ENCODE results near the gene NUMBL. TPM values are rescaled to one million over a fixed set of nuclear protein-coding genes. Genes with fewer than 3 reads are reported as not detected.

The NUMBL gene
- polyA plus RNA-seq, 2 of the 4 experiments (the other 2 are of a cell fraction), result 21.1 to 28.7 TPM

DNA sequence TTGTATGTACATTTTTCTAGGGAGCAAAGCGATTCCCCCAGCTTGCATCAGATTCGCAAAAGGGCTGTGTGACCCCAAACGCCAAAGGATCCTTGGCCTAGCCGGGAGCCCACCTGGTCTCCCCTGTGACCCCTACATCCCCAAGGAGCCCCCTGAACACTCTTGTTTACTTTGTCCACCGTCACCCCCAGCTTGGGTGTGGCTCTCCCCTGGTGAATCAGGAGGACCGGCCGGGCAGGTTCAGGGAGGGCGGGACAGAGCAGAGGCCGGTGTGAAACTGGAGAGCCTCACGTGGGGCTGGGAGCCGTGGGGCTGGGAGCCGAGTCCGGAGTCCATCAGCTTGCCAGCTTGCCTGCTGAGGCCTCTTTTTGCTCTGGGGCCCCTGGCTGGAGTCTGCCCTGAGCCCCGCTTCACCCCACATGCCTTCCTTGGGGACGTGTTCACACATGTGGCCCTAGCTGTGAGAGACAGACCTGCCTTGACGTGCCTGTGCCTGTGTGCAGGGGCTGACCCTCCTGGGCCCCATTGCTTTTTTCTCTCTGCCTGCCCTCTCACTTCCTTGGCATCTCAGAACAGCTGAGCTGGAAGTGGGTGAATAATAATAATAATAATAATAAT is 28.4 kb upstream of the NUMBL start (continued):
- TF ChIP-seq, protein P1, sequence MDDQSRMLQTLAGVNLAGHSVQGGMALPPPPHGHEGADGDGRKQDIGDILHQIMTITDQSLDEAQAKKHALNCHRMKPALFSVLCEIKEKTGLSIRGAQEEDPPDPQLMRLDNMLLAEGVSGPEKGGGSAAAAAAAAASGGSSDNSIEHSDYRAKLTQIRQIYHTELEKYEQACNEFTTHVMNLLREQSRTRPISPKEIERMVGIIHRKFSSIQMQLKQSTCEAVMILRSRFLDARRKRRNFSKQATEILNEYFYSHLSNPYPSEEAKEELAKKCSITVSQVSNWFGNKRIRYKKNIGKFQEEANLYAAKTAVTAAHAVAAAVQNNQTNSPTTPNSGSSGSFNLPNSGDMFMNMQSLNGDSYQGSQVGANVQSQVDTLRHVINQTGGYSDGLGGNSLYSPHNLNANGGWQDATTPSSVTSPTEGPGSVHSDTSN (IDR thresholded peaks at IDR 0.05), result 0 out of 2 replicates have a peak, but pooled peaks have one; percentile 42
- no peak for TF ChIP-seq PHF8 (IDR thresholded peaks at IDR 0.05; ENCODE audit: borderline replicate concordance, low read depth)
- TF ChIP-seq ZFP36 (IDR thresholded peaks at IDR 0.05; ENCODE audit: borderline replicate concordance, partially characterized antibody), result no peak
- TF ChIP-seq SMC3 (IDR thresholded peaks at IDR 0.05), result 0 out of 3 replicates have a peak, but pooled peaks have one; percentile 8
- TF ChIP-seq JUN (IDR thresholded peaks at IDR 0.05), result no peak; a peak in 1 of 5 replicates

DNA sequence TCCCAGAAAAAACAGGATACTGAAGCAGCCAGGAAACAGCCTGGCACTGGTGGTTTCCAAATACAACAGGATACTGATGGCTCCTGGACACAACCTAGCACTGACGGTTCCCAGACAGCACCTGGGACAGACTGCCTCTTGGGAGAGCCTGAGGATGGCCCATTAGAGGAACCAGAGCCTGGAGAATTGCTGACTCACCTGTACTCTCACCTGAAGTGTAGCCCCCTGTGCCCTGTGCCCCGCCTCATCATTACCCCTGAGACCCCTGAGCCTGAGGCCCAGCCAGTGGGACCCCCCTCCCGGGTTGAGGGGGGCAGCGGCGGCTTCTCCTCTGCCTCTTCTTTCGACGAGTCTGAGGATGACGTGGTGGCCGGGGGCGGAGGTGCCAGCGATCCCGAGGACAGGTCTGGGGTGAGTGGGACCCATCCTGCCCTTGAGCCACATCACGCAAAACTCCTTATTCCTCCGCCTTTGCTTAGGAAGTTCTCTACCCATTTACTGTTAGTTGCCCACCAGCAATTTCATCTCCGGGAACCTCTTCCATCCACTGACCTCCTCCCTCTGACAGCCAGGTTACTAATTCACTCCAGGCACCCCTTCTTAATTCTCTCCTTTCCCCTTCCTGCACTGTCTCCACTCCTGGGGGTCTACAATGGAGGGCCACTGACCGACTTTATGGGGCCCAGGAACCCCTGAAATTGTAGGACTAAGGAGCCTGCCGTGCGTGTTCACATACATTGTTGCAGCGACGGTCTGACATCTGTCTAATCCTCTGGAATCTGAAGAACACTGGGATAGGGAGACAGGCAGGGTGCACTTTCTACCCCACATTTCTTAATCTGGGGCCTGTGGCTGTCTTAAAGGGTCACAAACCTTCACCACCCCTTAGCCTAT is 27.7 kb upstream of the NUMBL start:
- H3K9me3 ChIP-seq, result no peaks in the 10 kb centered on the region
- DNase-seq (ENCODE audit: low read depth in 1 of 2, low spot score in 1 of 2) (peak; percentile 40 to 51), FAIRE-seq (no peak), ATAC-seq (0 out of 6 replicates have a peak, but pooled peaks of 1 of the 2 experiments have one; percentile 0)
- H3K4me3 ChIP-seq, result peak overlapping the region; percentile 64
- H3K4me1 ChIP-seq, result peaks cover 42% of the 10 kb centered on the region
- no peak for TF ChIP-seq BHLHE40 (IDR thresholded peaks at IDR 0.05; ENCODE audit: low read depth, low read length)
- no peak for TF ChIP-seq RCOR1 (IDR thresholded peaks at IDR 0.05; ENCODE audit: low read depth, low read length)
- TF ChIP-seq TP53 (CRISPR knock-in tag; IDR thresholded peaks at IDR 0.05), result no peak
- TF ChIP-seq MAZ (IDR thresholded peaks at IDR 0.05; ENCODE audit: borderline replicate concordance, low read depth, low read length), result no peak
- TF ChIP-seq E2F6 (IDR thresholded peaks at IDR 0.05; ENCODE audit: borderline replicate concordance, low read depth), result no peak
- no peak for TF ChIP-seq ESRRA (IDR thresholded peaks at IDR 0.05; ENCODE audit: borderline replicate concordance, low read length)
- TF ChIP-seq, protein P2, sequence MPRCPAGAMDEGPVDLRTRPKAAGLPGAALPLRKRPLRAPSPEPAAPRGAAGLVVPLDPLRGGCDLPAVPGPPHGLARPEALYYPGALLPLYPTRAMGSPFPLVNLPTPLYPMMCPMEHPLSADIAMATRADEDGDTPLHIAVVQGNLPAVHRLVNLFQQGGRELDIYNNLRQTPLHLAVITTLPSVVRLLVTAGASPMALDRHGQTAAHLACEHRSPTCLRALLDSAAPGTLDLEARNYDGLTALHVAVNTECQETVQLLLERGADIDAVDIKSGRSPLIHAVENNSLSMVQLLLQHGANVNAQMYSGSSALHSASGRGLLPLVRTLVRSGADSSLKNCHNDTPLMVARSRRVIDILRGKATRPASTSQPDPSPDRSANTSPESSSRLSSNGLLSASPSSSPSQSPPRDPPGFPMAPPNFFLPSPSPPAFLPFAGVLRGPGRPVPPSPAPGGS (IDR thresholded peaks at IDR 0.05), result no peak
- no peak for TF ChIP-seq EP300 (IDR thresholded peaks at IDR 0.05)
- TF ChIP-seq ZSCAN20 (CRISPR knock-in tag; IDR thresholded peaks at IDR 0.05), result no peak
- TF ChIP-seq CBX8 (IDR thresholded peaks at IDR 0.05), result no peak
- TF ChIP-seq CEBPB (IDR thresholded peaks at IDR 0.05), result no peak
- no peak for TF ChIP-seq HEYL (CRISPR knock-in tag; IDR thresholded peaks at IDR 0.05)
- peak; percentile 59; the same call in 1 of the 2 replicates for TF ChIP-seq NFE2L2 (conservative IDR thresholded peaks at IDR 0.05; ENCODE audit: low read length)
- no peak for TF ChIP-seq KDM5A (IDR thresholded peaks at IDR 0.05)
- no peak; the same call in none of the 2 replicates for TF ChIP-seq USF2 (IDR thresholded peaks at IDR 0.05)
- TF ChIP-seq ZC3H11A (IDR thresholded peaks at IDR 0.05), result no peak
- TF ChIP-seq FOSL2 (IDR thresholded peaks at IDR 0.05), result no peak
- TF ChIP-seq FOSL2 (CRISPR knock-in tag; IDR thresholded peaks at IDR 0.05), result 0 out of 2 replicates have a peak, but pooled peaks have one; percentile 23
- peak; percentile 98 for TF ChIP-seq MAFK (IDR thresholded peaks at IDR 0.05; ENCODE audit: partially characterized antibody)
- no peak for TF ChIP-seq GATA3 (IDR thresholded peaks at IDR 0.05; ENCODE audit: borderline replicate concordance)
- TF ChIP-seq, protein P3, sequence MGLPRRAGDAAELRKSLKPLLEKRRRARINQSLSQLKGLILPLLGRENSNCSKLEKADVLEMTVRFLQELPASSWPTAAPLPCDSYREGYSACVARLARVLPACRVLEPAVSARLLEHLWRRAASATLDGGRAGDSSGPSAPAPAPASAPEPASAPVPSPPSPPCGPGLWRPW (IDR thresholded peaks at IDR 0.05), result no peak
- no peak for TF ChIP-seq CTCF (IDR thresholded peaks at IDR 0.05)
- TF ChIP-seq HOXB5 (CRISPR knock-in tag; IDR thresholded peaks at IDR 0.05), result no peak
- peak; percentile 28 for TF ChIP-seq ZFP36 (IDR thresholded peaks at IDR 0.05; ENCODE audit: borderline replicate concordance, partially characterized antibody)
- TF ChIP-seq, protein P4, sequence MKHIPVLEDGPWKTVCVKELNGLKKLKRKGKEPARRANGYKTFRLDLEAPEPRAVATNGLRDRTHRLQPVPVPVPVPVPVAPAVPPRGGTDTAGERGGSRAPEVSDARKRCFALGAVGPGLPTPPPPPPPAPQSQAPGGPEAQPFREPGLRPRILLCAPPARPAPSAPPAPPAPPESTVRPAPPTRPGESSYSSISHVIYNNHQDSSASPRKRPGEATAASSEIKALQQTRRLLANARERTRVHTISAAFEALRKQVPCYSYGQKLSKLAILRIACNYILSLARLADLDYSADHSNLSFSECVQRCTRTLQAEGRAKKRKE (CRISPR knock-in tag; IDR thresholded peaks at IDR 0.05; ENCODE audit: low read depth), result no peak; the same call in 1 of the 2 replicates
- H3K4me2 ChIP-seq, result peak overlapping the region; percentile 91
- peak overlapping the region; percentile 88 to 93 for H3K27ac ChIP-seq
- ChIA-PET CTCF (interaction anchor here (0.5 to 2.4 kb wide), 11 partner anchors 12 to 518 kb away, joined by 3 to 23 read pairs (median 4); no protein-coding TSS in a partner anchor), POLR2A (interaction anchor here (0.6 to 2.4 kb wide), 13 partner anchors 24 to 646 kb away, joined by 3 to 71 read pairs (median 6); partner anchors contain the start of genes ACTMAP, B9D2, EGLN2 and NUMBL)
- WGBS (ENCODE audit: missing lambda C conversion rate), result 20% methylated on average over 20 of the region's 20 CpGs

All from A549 (cell line).